ENCODE data around the gene SUN2. TPM values are rescaled to one million over a fixed set of nuclear protein-coding genes. Genes with fewer than 3 reads are reported as not detected.
A peak's percentile ranks its signal among the peaks of the same experiment; 100 is the strongest.

The SUN2 gene
- total and polyA plus RNA-seq, 9 of the 15 experiments (the other 6 are each of a cell fraction or from before 2014, with no cell fraction given): 0.11 to 42.6 (median 16.7) TPM

- TF ChIP-seq U2AF2 (optimal IDR thresholded peaks at IDR 0.05; ENCODE audit: low read depth, low read length) (no peak), RFX5 (IDR thresholded peaks at IDR 0.05; ENCODE audit: low read depth, low read length) (0 out of 2 replicates have a peak, but pooled peaks have one; percentile 28), POLR3A (IDR thresholded peaks at IDR 0.05; ENCODE audit: borderline replicate concordance, extremely low read depth, insufficient read depth, insufficient read length) (no peak), PCBP2 (IDR thresholded peaks at IDR 0.05; ENCODE audit: low read depth, low read length, poor library complexity, severe bottlenecking) (no peak), ATF1 (CRISPR knock-in tag; IDR thresholded peaks at IDR 0.05) (0 out of 2 replicates have a peak, but pooled peaks have one; percentile 6), ATF1 (tag; IDR thresholded peaks at IDR 0.05) (peak; percentile 97), ZBED1 (IDR thresholded peaks at IDR 0.05) (no peak), ZNF24 (IDR thresholded peaks at IDR 0.05) (0 out of 2 replicates have a peak, but pooled peaks have one; percentile 8), CBX1 (IDR thresholded peaks at IDR 0.05; ENCODE audit: low read depth) (no peak), BHLHE40 (IDR thresholded peaks at IDR 0.05; ENCODE audit: low read length) (peak; percentile 65; the same call in 1 of the 2 replicates), CREB3L1 (IDR thresholded peaks at IDR 0.05; ENCODE audit: borderline replicate concordance, low read depth) (no peak), SAP30 (IDR thresholded peaks at IDR 0.05; ENCODE audit: borderline replicate concordance, insufficient read depth, low read depth, low read length, poor library complexity, severe bottlenecking) (peak; percentile 19), SNAPC5 (CRISPR knock-in tag; IDR thresholded peaks at IDR 0.05) (no peak), POLR2A (conservative IDR thresholded peaks at IDR 0.05) (peak; percentile 82), HNRNPK (IDR thresholded peaks at IDR 0.05; ENCODE audit: low read depth, low read length, poor library complexity, severe bottlenecking) (no peak), ZBTB1 (CRISPR knock-in tag; IDR thresholded peaks at IDR 0.05; ENCODE audit: borderline replicate concordance, low read depth) (no peak), KAT7 (CRISPR knock-in tag; IDR thresholded peaks at IDR 0.05; ENCODE audit: borderline replicate concordance) (no peak), STAT5A (IDR thresholded peaks at IDR 0.05; ENCODE audit: borderline replicate concordance, low read length) (no peak), ZNF644 (tag; IDR thresholded peaks at IDR 0.05; ENCODE audit: low read depth) (no peak), ZC3H8 (IDR thresholded peaks at IDR 0.05) (no peak), PYGO2 (tag; IDR thresholded peaks at IDR 0.05) (no peak), CTCF (IDR thresholded peaks at IDR 0.05 in 2 of 3, conservative IDR thresholded peaks at IDR 0.05 in 1 of 3; ENCODE audit: insufficient read depth in 2 of 3, low read depth in 1 of 3, low read length in 3 of 3) (peak in 1 of 3 experiments; percentile 17; a peak in 2 of 6 replicates), ZNF146 (CRISPR knock-in tag; IDR thresholded peaks at IDR 0.05; ENCODE audit: unreplicated experiment) (no peak), HOMEZ (CRISPR knock-in tag; IDR thresholded peaks at IDR 0.05) (no peak)
Measured at GRCh38 chr22:38705235-38706100, 50.3 kb downstream of the SUN2 start, which contains the start of gene GTPBP1 (continued).
